NCI-H2227 treated with DMSO at 0.1 percent for 48 hours (cell line): ENCODE data around the gene CENPX.
A peak's percentile ranks its signal among the peaks of the same experiment; 100 is the strongest.

Experiments
- DNase-seq: peaks from one replicate; lab custom pipeline; 2025; lab: John Stamatoyannopoulos, UW

CENPX gene

DNA sequence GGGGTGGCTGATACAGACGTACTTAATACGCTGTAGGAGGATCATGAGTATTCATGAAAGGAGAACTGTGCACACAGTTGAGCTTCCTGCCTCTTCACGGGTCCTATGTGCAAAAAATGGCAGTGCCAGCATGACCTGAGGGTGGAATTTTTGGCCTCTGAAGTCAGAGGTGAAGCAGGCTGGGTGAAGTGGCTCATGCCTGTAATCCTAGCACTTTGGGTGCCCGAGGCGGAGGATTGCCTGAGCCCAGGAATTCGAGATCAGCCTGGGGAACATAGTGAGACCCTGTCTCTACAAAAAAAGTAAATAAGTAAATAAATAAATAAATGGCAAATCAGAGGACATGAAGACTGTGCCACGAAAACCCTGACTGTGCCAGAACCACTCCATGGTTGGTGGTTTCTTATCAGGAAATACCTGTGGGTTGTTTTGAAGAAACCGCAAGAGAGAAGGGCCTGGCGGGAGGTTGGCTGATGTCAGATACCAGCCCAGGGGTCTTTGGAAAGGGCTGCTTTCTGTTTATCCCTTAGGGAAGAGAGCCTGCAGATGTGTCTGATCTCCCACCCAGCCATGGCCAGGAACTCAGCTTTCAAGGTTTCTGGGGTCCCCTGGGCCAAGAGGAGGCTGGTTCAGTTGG, 41.9 kb downstream of the CENPX start:
- DNase-seq: no peak

GRCh38 chr17:81980122-81980521, 42.6 kb downstream of the CENPX start:
- DNase-seq: no peak

DNA sequence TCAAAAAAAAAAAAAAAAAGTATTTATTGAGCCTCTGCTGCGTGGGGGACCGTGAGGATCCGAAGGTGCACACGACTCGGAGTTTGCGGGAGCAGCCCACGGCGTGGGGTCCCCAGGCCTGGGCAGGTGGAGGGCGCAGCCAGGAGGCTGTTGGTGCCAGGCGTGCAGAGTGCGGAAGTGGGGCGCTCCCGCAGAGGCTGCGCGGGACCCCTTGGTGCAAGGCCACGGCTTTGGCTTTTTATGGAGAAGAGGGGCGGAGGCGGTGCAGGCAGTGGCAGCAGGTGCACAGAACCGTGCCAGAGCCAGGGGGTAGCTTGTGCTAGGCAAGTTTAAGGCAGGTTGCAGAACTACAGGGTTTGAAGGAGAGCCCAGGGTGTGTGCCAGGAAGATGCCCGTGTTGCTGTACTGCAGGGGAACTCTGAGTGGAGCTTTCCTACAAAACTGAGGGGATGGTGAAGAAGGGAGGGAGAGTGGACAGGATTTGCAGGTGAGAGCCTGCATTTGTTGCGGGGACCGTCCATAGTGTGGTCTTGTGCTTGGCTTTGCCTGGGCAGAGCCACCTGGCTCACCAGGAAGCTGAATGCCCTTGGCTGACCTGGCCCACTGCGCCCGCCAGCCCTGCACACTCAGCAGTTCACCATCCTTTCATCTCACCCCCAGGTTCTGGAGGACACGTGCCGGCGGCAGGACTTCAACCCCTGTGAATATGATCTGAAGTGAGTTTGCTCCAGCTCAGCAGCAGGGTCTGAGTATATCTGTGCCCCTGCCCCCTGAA, 44.0 kb downstream of the CENPX start:
- no peak for DNase-seq

DNA sequence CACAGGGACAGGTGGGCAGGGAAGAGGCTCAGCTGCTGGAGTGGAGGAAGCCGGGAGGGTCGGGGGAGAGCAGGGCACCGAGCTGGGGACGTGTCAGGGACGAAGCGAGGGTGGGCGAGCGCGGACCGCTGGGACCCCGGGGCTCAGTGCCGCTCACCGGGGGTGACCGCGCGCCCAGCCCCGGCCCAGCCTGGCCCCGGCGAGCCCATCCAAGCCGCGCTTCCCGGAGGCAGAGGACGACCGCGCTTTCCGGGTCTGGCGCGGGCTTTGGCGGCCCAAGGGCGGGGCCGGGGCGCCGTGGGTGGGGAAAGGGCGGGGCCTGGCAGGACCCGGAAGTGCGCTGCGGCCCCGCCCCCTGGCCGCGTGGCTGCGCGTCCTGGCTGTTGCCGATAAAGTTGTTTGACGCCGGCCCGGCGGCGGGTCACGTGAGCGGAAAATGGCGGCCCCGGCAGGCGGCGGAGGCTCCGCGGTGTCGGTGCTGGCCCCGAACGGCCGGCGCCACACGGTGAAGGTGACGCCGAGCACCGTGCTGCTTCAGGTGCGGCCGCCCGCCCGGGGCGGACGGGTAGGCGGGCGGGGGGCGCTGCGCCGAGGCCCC, 45.4 kb downstream of the CENPX start, which contains the start of gene ASPSCR1:
Gene ASPSCR1 (plus strand): TSS at position 419 of the 598 bp plus-strand sequence. CDS start 18 bp downstream, at position 437.
- DNase-seq: peak; percentile 87

- DNase-seq: no peak
Measured at GRCh38 chr17:81976332-81977210, 46.1 kb downstream of the CENPX start.

GRCh38 chr17:81973432-81973831, 49.2 kb downstream of the CENPX start:
- no peak for DNase-seq

- no peak for DNase-seq
Measured at GRCh38 chr17:81968850-81969812, 53.5 kb downstream of the CENPX start.
